A549 (cell line): ENCODE results near the gene TRIM59. TPM values are rescaled to one million over a fixed set of nuclear protein-coding genes. Genes with fewer than 3 reads are reported as not detected.

Experiments
- ATAC-seq, 2 experiments: fragments of 200-7000 bp in 1 of 2; fragments of >200 bp in 1 of 2; cut with Nextera tagmentation in 1 of 2; cut with Tn5 transposase in 1 of 2; 3 replicates each; pipeline versions ENCODE4 v1.8.0 to v1.9.1; 2018 to 2020; ENCODE audit warnings: mild to moderate bottlenecking in 1 of 2, moderate library complexity in 1 of 2
- CTCF ChIA-PET: fragments of 300-600 bp; sonication (Branson Sonifier 250); formaldehyde crosslinking; extraction: SDS; loops from one replicate; lab custom pipeline; 2021; ENCODE audit warnings: antibody characterized with exemption, inconsistent platforms; lab: Yijun Ruan, JAX
- POLR2A ChIA-PET: fragments of 350-600 bp; formaldehyde crosslinking; extraction: SDS; loops from one replicate; lab custom pipeline; 2021; ENCODE audit warnings: antibody characterized with exemption, inconsistent platforms; lab: Yijun Ruan, JAX
- DNase-seq, 2 experiments: peaks; one replicate each; pipeline versions ENCODE4 v3.0.0 to v3.0.0-alpha.2; 2011 to 2016; ENCODE audit warnings: low read depth in 1 of 2, low spot score in 1 of 2
- FAIRE-seq: peaks from 2 replicates; lab custom pipeline; 2011; peaks lifted over from hg19 to GRCh38; lab: Jason Lieb, UNC
- H3K27ac ChIP-seq, 2 experiments: fragments of >200 bp; sonication (Bioruptor Twin); formaldehyde crosslinking; 3 replicates each; pipeline ENCODE4 v1.5.1; 2016 to 2017
- H3K4me1 ChIP-seq: fragments of >200 bp; sonication (Bioruptor Twin); formaldehyde crosslinking; 3 replicates; pipeline ENCODE4 v1.6.1; 2016
- H3K4me2 ChIP-seq: fragments of >200 bp; sonication (Bioruptor Twin); formaldehyde crosslinking; 3 replicates; pipeline ENCODE4 v1.6.1; 2016
- H3K4me3 ChIP-seq: fragments of >200 bp; sonication (Bioruptor Twin); formaldehyde crosslinking; 3 replicates; pipeline ENCODE4 v1.5.1; 2016
- H3K9me3 ChIP-seq: fragments of >200 bp; sonication (Bioruptor Twin); formaldehyde crosslinking; 3 replicates; pipeline ENCODE4 v1.6.1; 2016
- ATOH8 ChIP-seq: fragments of 250-450 bp; sonication (Bioruptor Pico); IDR thresholded peaks from 2 replicates; pipeline ENCODE4 v1.5.0; 2020; ENCODE audit warnings: low read depth, mild to moderate bottlenecking, moderate library complexity
- BHLHE40 ChIP-seq: IDR thresholded peaks from 2 replicates; pipeline ENCODE4 v1.6.1; 2012; ENCODE audit warnings: low read depth, low read length, inconsistent platforms
- CBX2 ChIP-seq: fragments of 200-600 bp; sonication (generic); IDR thresholded peaks from 2 replicates; pipeline ENCODE4 v1.6.1; 2016; ENCODE audit warnings: low read depth, mild to moderate bottlenecking, borderline replicate concordance
- CBX8 ChIP-seq: fragments of 200-600 bp; sonication (generic); IDR thresholded peaks from 2 replicates; pipeline ENCODE4 v1.6.1; 2016
- CHD2 ChIP-seq: fragments of 150-350 bp; IDR thresholded peaks from 2 replicates; pipeline ENCODE4 v1.6.1; 2014; ENCODE audit warnings: low read length; ENCODE audit not compliant: partially characterized antibody
- FOSB ChIP-seq: fragments of 250-450 bp; sonication (Bioruptor Pico); IDR thresholded peaks from 2 replicates; pipeline ENCODE4 v1.5.0; 2020; ENCODE audit warnings: mild to moderate bottlenecking, moderate library complexity
- HMGXB4 ChIP-seq: fragments of 250-450 bp; sonication (Bioruptor Pico); IDR thresholded peaks from 2 replicates; pipeline ENCODE4 v1.5.0; 2021; ENCODE audit warnings: mild to moderate bottlenecking, moderate library complexity, borderline replicate concordance
- HOXA7 ChIP-seq: fragments of 250-450 bp; sonication (Bioruptor Pico); IDR thresholded peaks from 2 replicates; pipeline ENCODE4 v1.5.0; 2020; ENCODE audit warnings: mild to moderate bottlenecking, moderate library complexity
- KDM1A ChIP-seq: fragments of 200-600 bp; sonication (generic); IDR thresholded peaks from 2 replicates; pipeline ENCODE4 v1.6.1; 2016; ENCODE audit warnings: low read depth, mild to moderate bottlenecking
- MAZ ChIP-seq: fragments of 150-350 bp; IDR thresholded peaks from 2 replicates; pipeline ENCODE4 v1.6.1; 2014; ENCODE audit warnings: antibody characterized with exemption, low read depth, low read length, borderline replicate concordance
- MYC ChIP-seq: IDR thresholded peaks from 2 replicates; pipeline ENCODE4 v1.6.1; 2012; ENCODE audit warnings: mild to moderate bottlenecking, inconsistent platforms, low read length, improper control_type of control experiment, borderline replicate concordance
- NFE2L2 ChIP-seq: fragments of 150-350 bp; conservative IDR thresholded peaks from 2 replicates; pipeline ENCODE4 v1.6.1; 2014; ENCODE audit warnings: low read length
- PBX3 ChIP-seq: IDR thresholded peaks from 2 replicates; pipeline ENCODE4 v1.6.1; 2012
- PHF8 ChIP-seq: fragments of 200-600 bp; sonication (generic); IDR thresholded peaks from 2 replicates; pipeline ENCODE4 v1.6.1; 2016; ENCODE audit warnings: low read depth, mild to moderate bottlenecking, antibody characterized with exemption, moderate library complexity, borderline replicate concordance
- POLR2AphosphoS2 ChIP-seq: conservative IDR thresholded peaks from 2 replicates; pipeline ENCODE4 v1.6.1; 2012; ENCODE audit warnings: low read length, improper control_type of control experiment, inconsistent platforms
- RAD21 ChIP-seq, 2 experiments: fragments of >200 bp in 1 of 2; sonication (Bioruptor Twin) in 1 of 2; formaldehyde crosslinking in 1 of 2; IDR thresholded peaks in 1 of 2; conservative IDR thresholded peaks in 1 of 2; 2 replicates in 1 of 2; 3 replicates in 1 of 2; pipeline ENCODE4 v1.6.1; 2012 to 2018; ENCODE audit warnings: inconsistent platforms in 1 of 2
- RARB ChIP-seq: fragments of 250-450 bp; sonication (Bioruptor Pico); IDR thresholded peaks from 2 replicates; pipeline ENCODE4 v1.8.0; 2021; ENCODE audit warnings: mild to moderate bottlenecking, moderate library complexity
- REST ChIP-seq: fragments of 200-600 bp; sonication (generic); IDR thresholded peaks from 2 replicates; pipeline ENCODE4 v1.6.1; 2016; ENCODE audit warnings: antibody characterized with exemption, mild to moderate bottlenecking, moderate library complexity
- ZFP36 ChIP-seq: fragments of 450-650 bp; IDR thresholded peaks from 2 replicates; pipeline ENCODE4 v1.6.1; 2014; ENCODE audit warnings: borderline replicate concordance; ENCODE audit not compliant: partially characterized antibody
- ZSCAN20 ChIP-seq: fragments of 250-450 bp; sonication (Bioruptor Pico); IDR thresholded peaks from 2 replicates; pipeline ENCODE4 v1.8.0; 2022; ENCODE audit warnings: mild to moderate bottlenecking, moderate library complexity
- WGBS: methylation state at CpG from one replicate; pipeline ENCODE4 v1.1.6; 2017; ENCODE audit errors: missing lambda C conversion rate; 5-methylcytosine and 5-hydroxymethylcytosine counted together
- polyA plus RNA-seq, 4 experiments: library from polyadenylated mRNA; depleted of rRNA in 3 of 4; stranded (reverse); fragments of >200 nt; fragmentation: RNase III in 1 of 4; extraction: RNeasy Plus Mini Kit Qiagen cat#74134 plus additional on column Dnase treatment in 1 of 4; gene quantifications; 2 replicates in 3 of 4; 3 replicates in 1 of 4; pipeline ENCODE4 v1.2.3, GENCODE V29; 2011 to 2017

Gene TRIM59
- polyA plus RNA-seq, 2 of the 4 experiments (the other 2 are of a cell fraction), result 10.9 to 12.1 TPM

GRCh38 chr3:160470181-160470580, 20.6 kb upstream of the TRIM59 start:
- FAIRE-seq, result no peak
- Histone ChIP-seq H3K27ac (no peak overlapping the region), H3K9me3 (peaks cover 30% of the 10 kb centered on the region), H3K4me1 (0 out of 3 replicates have a peak, but pooled peaks cover 4% of the 10 kb centered on the region), H3K4me2 (no peak overlapping the region), H3K4me3 (no peak overlapping the region)
- TF ChIP-seq FOSB (CRISPR knock-in tag) (no peak), HOXA7 (no peak), ZFP36 (peak; percentile 91), HMGXB4 (CRISPR knock-in tag) (no peak), NFE2L2 (no peak)
- no peak for DNase-seq
- POLR2A ChIA-PET, result no interaction called here
- no peak for ATAC-seq
- WGBS, result 33% methylated on average over 3 of the region's 5 CpGs
- CTCF ChIA-PET, result no interaction called here

- ATAC-seq, result no peak
- Histone ChIP-seq H3K4me1 (no peaks in the 10 kb centered on the region), H3K4me2 (no peak overlapping the region), H3K9me3 (peaks cover 8% of the 10 kb centered on the region), H3K27ac (no peak overlapping the region), H3K4me3 (no peak overlapping the region)
- DNase-seq, result no peak
- ChIA-PET POLR2A (no interaction called here), CTCF (interaction anchor here (1.2 to 1.3 kb wide), 2 partner anchors 21 to 42 kb away, joined by 3 to 4 read pairs; no protein-coding TSS in a partner anchor)
- 52% methylated on average over 1 of the region's 1 CpG for WGBS
- FAIRE-seq, result no peak
- TF ChIP-seq ZSCAN20 (CRISPR knock-in tag), result no peak
- TF ChIP-seq PBX3, result no peak
- no peak for TF ChIP-seq FOSB (CRISPR knock-in tag)
- no peak for TF ChIP-seq POLR2AphosphoS2
- TF ChIP-seq RAD21 (conservative IDR thresholded peaks at IDR 0.05 in 1 of 2, IDR thresholded peaks at IDR 0.05 in 1 of 2), result no peak
- TF ChIP-seq ATOH8 (CRISPR knock-in tag), result no peak
- no peak for TF ChIP-seq CHD2
- no peak for TF ChIP-seq REST
- TF ChIP-seq PHF8, result no peak
- TF ChIP-seq MYC, result no peak
- no peak for TF ChIP-seq CBX8
- TF ChIP-seq KDM1A, result no peak
- TF ChIP-seq BHLHE40, result no peak
- no peak for TF ChIP-seq CBX2
- no peak for TF ChIP-seq RARB (CRISPR knock-in tag)
- no peak for TF ChIP-seq MAZ
- no peak for TF ChIP-seq HOXA7
Observed at GRCh38 chr3:160464971-160465370, 15.4 kb upstream of the TRIM59 start.
